EL (cell line): ENCODE results near the gene FGA.
"Not testable (repeated sequence)": the region's sequence is repeated elsewhere in the genome, so short reads cannot be mapped to it uniquely, and the experiment has no call there.

Experiments
- DNase-seq: peaks from one replicate; pipeline ENCODE4 v3.0.0-alpha.2; 2016

Gene FGA

DNA sequence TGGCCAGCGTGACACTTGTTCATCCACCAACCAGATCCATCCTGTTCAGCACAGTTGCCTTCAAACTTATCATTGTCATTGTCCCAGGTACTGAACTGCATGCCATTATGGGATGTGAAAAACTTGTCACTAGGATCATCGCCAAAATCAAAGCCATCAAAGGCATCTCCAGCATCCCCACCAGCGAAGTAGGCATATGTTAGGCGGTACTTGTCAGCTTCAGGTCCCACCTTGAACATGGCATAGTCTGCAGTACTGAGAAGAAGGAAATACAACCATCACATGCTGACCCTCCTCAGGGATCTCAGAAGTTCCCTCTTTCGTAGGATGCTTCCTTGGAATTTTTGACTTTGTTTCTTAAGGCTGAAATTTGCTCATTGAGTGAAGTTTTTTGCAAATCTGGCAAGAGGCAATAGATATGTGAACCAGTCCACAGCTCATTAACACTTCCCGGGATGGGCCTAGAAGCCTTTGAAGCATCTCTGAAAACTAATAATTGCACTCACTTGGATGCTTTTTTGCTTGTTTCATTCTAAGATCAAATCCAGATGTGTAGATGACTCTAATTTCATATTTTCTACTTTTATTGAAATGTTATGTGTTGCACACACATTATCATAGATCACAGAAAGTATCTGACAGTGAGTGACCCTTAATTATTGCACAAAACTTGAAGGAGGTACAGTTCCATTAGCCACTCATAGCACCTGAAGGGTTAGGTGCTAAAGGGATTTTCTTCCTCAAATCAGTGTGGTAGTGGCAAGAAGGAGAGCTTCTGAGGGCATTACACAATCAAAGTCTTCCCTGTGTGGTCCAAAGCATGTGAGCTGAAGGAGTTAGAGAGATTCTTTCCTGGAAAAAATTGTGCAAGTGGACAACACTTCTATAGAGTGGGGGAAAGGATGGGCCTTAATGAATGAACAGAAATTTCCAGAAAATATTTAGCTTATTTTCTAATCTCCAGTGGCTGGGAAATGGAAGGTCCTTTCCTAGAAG, 16.5 kb upstream of the FGA start:
- DNase-seq: no peak

DNA sequence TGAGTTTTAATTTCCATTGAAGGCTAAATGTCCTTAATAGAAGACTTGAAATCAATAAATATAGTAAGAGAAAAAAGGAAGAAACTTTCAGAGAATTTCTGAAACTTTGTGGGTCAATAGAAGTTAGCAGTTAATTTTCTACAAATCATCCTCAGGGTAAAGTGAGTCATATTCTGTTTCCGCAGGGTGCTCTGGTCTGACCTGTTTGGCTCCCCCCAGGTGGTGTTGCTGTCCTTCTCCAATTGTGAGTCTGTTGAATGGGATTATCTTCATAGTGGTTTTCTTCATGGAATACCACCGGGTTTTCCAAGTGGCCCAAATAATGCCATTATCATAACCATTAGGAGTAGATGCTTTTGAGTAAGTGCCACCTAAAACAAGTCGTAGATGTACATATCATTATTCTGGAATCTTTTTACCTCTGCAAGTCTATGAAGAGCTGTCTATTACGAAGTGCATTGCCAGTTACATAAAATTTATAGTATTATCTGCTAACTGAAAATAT, 14.2 kb upstream of the FGA start:
- DNase-seq: no peak

DNA sequence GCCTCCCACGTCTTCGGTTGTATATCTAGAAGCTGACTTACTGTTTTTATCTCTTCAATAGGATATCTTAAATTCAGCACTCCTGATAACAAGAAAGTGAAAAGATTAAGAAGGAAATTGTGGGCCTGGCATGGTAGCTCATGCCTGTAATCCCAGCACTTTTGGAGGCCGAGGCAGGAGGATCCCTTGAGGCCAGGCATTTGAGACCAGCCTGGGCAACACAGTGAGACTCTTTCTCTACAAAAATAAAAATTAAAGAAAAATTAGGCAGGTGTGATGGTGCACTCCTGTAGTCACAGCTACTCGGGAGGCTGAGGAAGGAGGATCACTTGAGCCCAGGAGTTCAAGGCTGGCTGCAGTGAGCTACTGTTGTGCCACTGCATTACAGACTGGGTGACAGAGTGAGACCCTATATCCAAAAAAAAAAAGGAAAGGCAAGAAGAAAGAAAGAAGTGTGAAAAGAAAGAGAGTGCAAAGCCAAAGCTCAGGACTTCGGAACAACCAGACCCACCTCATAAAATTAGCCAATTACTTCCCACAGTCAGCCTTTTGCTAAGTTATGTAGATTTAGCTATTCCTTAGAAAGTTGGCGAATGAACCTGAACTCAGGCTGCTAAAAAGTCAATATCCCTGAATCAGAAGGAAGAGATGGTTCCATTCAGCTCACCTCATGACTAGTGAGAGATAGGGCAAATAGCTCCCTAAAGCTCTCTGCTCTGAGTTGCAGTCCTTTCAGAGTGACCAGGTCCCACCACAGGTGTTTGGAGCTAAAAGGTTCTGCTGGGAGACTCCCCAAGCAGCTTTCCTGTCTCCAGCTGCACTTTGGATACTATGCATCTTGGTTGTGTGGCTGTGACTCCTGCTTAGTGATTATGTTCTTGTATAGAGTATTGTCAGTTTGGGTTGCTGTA, 12.7 kb upstream of the FGA start:
- DNase-seq: no peak

DNA sequence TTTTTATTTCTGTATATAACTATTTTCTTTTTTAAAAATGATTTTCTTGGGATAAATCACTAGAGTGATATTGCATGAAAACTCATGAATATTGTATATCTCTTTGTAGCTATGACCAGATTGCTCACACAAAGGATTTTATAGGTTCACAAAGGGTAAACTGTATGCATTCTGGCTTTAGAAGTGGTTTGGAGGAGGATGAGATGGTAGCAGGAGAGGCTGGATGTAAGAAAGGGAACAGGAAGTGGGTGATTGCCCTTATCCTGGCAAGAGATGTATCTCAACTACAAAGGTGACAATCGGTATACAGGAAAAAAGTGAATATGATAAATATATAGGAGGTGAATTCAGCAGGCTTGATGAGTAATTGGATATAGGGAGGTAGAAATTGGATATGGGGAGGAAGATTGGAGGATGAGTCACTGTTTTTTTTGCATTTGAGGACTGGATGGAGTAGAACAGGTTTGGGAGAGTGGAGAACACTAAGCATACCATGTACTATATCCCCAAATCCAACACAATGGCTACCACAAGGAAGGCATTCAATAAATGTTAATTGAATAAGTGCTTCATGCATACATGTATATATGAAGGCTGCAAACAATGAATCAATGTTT, 12.0 kb upstream of the FGA start:
- no peak for DNase-seq

DNA sequence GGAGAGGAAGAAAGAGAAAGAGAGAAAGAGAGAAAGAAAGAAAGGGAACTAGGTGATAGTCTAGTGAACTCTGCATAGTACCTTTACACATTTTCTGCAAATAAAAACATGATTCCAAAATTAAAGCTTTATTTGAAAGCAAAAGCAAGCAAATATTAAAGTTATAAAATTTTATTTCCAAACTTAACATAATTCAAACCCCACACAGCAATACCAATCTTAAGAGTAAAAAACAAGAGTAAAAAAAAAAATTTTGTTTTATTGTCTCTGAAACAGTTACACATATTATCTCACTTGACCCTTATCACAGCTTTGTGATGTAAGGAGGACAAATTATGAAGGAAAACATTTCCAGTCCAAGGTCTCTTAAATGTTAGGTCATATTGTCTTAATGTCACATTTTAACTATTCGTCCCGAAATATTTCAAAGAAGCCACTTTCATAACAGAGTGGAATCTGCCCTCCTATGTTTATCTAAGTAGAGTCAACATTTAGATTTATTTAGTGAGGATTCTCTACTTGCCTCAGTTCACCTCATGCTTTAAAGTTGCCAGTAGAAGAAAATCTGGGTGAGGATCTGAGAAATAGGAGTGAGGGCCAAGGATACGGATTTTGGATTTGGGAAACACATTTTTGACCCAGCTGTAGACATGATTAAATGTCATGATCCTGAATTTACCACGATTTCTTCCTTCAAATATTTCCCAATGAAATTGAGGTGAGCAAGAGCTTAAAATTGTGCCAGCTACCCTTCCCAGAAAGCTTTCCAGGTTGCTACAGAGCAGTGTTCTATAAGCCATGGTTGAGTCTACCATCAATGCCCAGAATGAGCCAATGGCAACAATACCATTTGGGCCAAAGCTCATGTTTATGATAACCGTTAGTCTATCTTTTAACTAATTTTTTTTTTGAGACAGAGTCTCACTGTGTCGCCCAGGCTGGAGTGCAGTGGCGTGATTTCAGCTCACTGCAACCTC, 7.5 kb upstream of the FGA start:
- no peak for DNase-seq

DNA sequence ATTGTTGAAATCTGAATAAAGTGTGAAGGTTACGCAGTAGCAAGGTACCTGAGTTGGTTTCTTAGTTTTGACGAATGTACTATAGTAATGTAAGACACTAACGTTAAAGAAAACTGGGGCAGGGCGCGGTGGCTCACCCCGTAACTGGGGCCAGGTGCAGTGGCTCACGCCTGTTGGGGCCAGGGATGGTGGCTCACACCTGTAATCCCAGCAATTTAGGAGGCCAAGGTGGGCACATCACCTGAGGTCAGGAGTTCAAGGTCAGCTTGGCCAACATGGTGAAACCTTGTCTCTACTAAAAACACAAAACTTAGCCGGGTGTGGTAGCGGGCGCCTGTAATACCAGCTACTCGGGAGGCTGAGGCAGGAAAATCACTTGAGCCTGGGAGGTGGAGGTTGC, 6.7 kb upstream of the FGA start:
- not testable (repeated sequence) for DNase-seq

DNA sequence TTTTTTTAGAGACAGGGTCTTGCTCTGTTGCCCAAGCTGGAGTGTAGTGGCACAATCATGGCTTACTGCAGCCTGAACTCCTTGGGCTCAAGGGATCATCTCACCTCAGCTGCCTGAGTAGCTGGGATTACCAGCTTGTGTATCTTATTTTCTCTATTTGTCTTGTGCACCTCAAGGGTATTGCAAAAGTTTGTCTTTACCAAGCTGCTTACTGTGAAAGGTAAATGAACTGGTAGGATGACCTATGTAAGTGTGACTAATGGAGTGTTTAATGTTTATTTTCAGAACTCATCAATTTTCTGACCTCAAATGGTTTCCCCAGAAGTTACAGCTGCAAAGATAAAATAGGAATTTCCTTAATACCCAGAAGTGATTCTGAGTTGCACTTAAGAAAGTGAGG, 5.3 kb upstream of the FGA start:
- DNase-seq: no peak

DNA sequence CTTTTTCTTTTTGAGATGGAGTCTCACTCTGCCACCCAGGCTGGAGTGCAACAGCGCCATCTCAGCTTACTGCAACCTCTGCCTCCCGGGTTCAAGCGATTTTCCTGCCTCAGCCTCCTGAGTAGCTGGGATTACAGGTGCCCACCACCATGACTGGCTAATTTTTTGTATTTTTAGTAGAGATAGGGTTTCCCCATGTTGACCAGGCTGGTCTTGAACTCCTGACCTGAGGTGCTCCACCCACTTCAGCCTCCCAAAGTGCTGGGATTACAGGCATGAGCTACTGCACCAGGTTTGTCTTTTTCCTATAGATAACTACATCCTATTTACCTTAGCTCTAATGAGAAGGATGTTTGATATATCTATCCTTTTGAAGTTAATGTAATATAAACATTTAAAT, 3.8 kb upstream of the FGA start:
- DNase-seq: not testable (repeated sequence)

DNA sequence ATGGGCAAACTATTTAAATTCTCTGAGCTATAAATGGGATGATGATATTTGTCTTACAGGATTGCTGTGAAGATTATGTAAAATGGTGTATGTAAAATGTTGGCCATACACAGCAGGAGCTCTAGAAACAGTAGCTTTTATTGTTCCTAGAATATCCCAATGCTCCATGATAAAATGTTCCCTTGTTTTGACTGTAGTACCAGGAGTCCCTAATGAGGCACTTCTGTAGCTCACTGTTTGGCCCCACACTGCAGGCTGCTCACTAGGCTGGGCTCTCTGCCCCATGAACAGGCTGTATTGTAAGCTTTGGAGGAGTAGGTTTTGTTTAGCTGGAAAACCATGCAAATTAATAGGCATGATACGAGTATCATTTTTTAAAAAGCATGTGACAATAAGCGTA, 3.3 kb upstream of the FGA start:
- DNase-seq: no peak

DNA sequence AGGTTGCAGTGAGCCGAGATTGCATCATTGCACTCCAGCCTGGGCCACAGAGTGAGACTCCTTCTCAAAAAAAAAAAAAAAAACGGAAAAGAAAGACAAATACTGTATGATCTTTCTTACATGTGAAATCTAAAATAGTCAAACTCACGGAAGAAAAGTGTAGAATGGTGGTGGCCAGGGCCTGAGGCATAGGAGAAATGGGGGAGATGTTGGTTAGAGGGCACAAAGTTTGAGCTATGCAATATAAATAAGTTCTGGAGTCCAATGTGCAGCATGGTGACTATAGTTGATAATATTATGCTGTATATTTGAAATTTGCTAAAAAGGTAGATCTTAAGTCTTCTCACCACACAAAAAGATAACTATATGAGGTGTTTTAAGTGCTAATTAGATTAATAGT, 1.3 kb upstream of the FGA start:
- DNase-seq: no peak

DNA sequence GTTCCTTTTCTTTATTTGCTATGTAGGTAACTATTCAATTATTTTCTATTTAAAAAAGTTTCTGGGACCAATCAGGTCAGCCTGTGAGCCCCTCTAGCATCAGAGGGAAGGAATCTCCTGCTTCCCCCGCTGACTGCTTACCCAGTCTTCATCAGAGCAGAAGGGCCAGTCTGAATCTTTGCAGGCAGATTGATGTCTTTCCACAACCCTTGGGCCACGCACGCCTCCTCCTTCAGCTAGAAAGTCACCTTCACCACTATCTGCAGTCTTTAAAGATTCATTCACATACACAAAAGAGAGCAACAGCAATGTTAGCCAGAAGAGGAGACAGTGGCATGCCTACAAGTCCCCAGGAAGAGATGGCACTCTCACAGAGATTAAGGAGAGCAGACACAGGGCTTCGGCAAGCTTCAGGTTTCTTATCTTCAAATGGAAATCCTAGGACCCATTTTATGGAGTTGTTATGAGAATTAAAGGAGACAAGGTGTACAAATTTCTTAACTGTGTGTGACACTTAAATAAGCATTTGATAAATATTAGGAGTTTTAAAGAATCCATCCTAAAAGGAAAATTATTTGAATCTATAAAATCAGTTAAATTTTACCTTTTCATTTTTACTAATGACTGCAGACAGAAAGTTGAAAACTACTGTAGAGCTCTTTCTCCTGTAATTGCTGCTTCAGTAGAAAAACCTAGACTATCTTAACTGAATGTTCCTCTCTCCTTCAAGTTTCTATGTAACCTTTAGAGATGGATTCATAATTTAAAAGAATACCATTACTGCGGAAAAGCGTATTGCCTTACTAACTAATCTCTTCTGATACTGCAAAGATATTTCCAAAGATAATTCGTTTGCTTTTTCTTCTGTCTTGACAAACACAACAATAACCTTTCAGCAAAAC, 995 bp downstream of the FGA start:
- no peak for DNase-seq

DNA sequence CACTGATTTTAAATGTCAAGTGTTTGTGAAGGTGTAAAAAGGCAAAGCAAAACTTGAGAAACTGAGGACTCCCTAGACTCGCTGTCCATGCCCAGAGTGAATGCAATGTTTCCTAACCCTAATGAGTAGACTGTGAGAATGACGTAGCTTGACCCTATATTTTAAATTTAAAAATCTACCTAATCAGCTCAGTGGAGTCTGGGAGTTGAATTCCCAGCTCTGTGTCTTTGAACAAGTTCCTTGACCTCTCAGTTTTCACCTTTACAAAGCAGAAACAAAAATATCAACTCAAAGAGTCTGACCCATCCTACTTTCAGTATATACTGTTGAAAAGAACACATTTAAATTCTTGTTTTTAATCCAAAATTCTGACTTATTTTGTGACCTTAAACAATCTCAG, 2.3 kb downstream of the FGA start:
- no peak for DNase-seq

DNA sequence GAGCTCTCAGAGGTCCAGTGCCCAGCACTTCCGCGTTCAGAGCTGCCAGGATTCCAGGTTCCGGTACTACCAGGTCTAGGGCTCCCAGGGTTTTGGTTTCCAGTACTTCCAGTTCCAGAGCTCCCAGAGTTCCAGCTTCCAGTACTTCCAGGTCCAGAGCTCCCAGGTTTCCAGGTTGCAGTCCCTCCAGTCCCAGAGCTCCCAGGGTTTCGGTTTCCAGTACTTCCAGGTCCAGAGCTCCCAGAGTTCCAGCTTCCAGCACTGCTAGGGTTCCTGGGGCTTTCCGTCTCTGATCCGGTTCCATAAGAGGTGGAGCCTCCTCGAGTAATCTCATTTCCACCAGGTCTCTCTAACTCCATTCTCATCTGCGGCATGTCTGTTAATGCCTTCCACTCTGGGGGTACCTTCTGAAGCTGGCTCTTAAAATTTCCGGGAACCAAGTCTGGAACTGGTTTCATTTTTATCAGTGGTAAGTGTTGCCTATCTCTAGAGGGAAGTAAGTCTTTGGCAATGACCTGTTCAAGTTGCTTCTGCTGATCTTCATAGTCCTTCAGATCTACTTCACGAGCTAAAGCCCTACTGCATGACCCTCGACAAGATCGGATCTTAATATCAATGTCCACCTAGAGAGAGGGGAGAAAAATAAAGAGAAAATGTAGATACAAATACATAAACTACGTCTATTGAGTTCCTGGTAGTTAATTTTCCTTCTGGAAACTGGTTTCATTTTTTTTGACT, 4.1 kb downstream of the FGA start:
- no peak for DNase-seq

DNA sequence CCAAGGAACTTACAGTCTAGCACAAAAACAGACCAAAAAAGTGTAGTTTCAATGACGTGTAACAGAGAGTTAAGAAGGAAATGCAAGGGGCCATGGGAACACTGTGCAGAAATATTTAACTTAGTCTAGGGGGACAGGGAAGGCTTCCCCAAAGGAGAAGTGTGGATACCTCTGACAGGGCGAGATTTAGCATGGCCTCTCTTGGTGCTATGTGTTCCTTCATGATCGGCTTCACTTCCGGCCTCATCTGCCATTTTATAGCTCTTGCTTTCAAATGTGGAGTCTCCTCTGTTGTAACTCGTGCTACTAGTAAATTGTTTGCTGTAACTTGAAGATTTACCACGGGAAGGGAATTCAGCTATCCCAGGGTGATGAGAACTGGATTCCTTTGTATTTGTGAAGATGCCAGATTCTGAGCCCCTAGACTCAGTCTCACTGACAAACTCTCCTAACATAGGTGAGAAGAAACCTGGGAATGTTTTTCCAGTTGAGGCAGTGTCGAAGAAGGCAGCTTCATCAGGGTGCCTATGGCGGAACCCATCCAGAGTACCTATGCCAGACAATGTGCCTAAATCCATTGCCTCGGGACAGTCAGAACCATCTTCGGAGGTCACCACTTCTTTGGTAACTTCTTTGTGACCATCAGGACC, 5.0 kb downstream of the FGA start:
- no peak for DNase-seq

DNA sequence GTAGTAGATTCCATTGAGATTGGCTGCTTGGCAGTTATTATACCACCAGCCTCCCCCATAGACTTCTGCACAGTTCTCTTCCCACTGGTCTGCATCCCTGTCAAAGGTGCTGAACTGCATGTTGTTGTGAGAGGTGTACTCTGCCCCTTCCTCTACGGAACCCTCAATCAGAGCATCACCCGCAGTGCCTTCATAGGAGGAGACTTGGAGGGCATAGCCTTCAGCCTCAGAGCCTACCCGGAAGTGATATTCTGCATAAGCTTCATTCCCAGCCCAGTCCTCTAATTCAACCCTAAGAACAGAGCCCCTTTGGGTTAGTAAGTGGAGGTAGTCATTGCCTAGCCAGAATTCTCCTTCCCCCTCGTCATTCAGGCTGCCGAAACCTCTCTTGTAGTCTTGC, 6.3 kb downstream of the FGA start:
- no peak for DNase-seq

DNA sequence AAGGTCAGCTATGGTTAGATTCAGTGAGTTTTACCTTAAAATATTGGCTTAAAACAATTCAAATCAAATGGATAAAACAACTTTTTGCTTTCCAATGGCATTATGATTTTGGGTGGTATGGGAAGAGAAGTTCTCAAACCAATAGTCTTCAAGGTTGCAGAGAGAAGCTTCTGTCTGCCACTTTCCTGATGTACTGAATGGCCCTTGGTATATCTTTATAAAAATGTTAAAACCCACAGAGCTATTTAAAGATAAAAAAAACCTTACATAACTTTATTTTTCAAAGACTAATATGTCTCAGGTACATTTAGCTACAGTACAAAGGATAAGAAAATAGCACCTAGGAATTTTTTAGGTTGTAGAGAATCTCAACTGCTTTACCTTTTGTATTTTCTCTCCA, 6.9 kb downstream of the FGA start:
- DNase-seq: no peak

DNA sequence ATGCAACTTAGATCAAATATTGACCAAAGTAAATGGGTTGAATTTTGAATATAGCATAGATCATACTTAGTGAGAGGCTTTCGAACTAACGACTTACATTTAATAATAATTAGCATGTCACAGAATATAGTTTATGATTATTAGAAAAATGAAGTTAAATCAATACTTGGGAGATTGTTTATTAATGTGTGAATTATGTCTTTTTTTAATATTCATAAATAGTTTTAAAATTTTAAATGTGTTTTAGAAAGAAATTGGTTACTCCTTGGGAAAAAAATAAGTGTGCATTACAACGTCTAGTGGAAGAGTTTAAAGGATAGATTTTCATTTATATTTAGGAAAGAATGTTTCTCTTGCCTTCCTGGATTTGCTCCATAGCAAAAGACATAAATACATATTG, 7.3 kb downstream of the FGA start:
- no peak for DNase-seq

DNA sequence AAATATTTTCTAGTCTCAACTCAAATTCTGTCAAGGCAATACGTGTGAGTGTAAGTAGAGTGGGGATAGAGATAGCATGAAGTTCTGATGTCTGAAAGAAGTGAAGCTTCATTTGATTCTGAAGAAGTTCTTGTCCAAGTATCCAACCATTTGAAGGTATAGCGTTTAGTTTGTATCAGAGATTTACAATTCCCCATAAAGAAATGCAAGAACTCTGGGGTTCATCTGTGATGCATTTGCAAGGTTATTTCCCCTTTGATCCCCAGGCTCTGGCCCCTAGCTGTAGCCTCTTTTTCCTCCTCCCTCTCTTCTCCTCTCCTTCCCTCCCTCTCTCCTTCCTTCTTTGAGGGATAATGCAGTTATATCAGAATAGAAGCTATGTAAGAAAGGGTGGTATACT, 7.8 kb downstream of the FGA start:
- no peak for DNase-seq

DNA sequence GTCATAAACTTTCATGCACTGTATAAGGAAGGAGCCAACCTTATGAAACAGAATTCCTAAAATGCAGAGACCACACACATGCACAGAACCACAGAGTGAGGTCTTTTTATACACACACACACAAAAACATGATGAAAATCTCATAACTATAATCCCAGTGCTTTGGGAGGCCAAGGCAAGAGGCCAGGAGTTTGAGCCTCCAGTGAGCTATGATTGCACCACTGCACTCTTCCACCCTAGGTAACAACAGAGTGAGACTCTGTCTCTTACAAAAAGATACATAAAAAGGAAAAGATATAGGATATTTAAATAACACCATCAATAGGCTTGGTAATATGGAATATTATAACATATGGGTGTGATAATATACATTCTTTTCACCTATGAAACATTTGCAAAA, 10.6 kb downstream of the FGA start:
- no peak for DNase-seq

DNA sequence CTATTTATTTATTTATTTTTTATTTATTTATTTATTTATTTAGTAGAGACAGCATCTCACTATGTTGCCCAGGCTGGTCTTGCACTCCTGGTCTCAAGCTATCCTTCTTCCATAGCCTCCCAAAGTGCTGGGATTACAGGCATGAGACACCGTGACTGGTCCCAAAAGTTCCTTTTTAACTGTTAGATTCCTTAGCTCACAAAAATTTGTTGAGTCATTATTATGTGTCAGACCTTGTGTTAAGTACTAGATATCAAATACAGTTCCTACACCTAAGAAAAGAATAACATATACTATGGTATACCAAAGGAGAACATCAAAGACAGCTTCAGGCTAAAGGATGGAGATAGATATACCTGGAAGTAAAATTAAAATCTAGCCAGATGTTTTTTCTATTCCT, 11.6 kb downstream of the FGA start:
- DNase-seq: no peak
